H1 (cell line): ENCODE measurements around the gene TTC3. TPM values are rescaled to one million over a fixed set of nuclear protein-coding genes. Genes with fewer than 3 reads are reported as not detected.

ENCODE experiments used
- CTCF ChIA-PET: fragments of 300-600 bp; sonication (Branson Sonifier 250); formaldehyde crosslinking; loops from one replicate; lab custom pipeline; 2021; ENCODE audit not compliant: partially characterized antibody; lab: Charles Lee
- POLR2A ChIA-PET: fragments of 300-600 bp; sonication (Branson Sonifier 250); formaldehyde crosslinking; loops from one replicate; lab custom pipeline; 2021; ENCODE audit warnings: inconsistent platforms; ENCODE audit not compliant: partially characterized antibody; lab: Charles Lee
- DNase-seq, 2 experiments: peaks; one replicate each; pipeline versions ENCODE4 v3.0.0 to v3.0.0-alpha.2; 2010 to 2022; ENCODE audit warnings: low spot score in 2 of 2, low read depth in 1 of 2, mixed read lengths in 1 of 2
- FAIRE-seq: peaks from 2 replicates; lab custom pipeline; 2011; peaks lifted over from hg19 to GRCh38; lab: Jason Lieb, UNC
- H2AFZ ChIP-seq: 2 replicates; pipeline ENCODE4 v1.8.1; 2012; ENCODE audit warnings: low read length, inconsistent platforms
- H2AK5ac ChIP-seq: 2 replicates; pipeline ENCODE4 v1.6.1; 2013; ENCODE audit warnings: low read depth, low read length
- H2BK120ac ChIP-seq: replicated peaks from 2 replicates; pipeline ENCODE3; 2013; ENCODE audit warnings: low read depth, low read length, inconsistent platforms
- H2BK12ac ChIP-seq: 2 replicates; pipeline ENCODE4 v1.6.1; 2013; ENCODE audit warnings: low read depth, low read length
- H2BK15ac ChIP-seq: 2 replicates; pipeline ENCODE4 v1.6.1; 2013; ENCODE audit warnings: low read length
- H2BK20ac ChIP-seq: 2 replicates; pipeline ENCODE4 v1.6.1; 2013; ENCODE audit warnings: low read length
- H2BK5ac ChIP-seq: 2 replicates; pipeline ENCODE4 v1.6.1; 2013; ENCODE audit warnings: low read depth, low read length
- H3K14ac ChIP-seq: 2 replicates; pipeline ENCODE4 v1.6.1; 2013; ENCODE audit warnings: inconsistent platforms; ENCODE audit not compliant: insufficient read length
- H3K18ac ChIP-seq: 2 replicates; pipeline ENCODE4 v1.6.1; 2013; ENCODE audit warnings: low read length; ENCODE audit errors: extremely low read depth
- H3K23ac ChIP-seq: 2 replicates; pipeline ENCODE4 v1.6.1; 2013; ENCODE audit warnings: inconsistent platforms; ENCODE audit not compliant: insufficient read length
- H3K23me2 ChIP-seq: 2 replicates; pipeline ENCODE4 v1.6.1; 2013; ENCODE audit warnings: low read depth, low read length
- H3K27ac ChIP-seq: 2 replicates; pipeline ENCODE4 v1.6.1; 2011; ENCODE audit warnings: low read depth, low read length, inconsistent platforms
- H3K27me3 ChIP-seq, 4 experiments: replicated peaks in 1 of 4; 1 replicate in 1 of 4; 2 replicates in 3 of 4; pipeline versions ENCODE4 v1.6.1 to v1.8.1; 2011 to 2013; ENCODE audit warnings: low read length in 3 of 4, mild to moderate bottlenecking in 3 of 4, inconsistent platforms in 2 of 4, mixed read lengths in 2 of 4, moderate library complexity in 1 of 4; ENCODE audit not compliant: control insufficient read depth in 3 of 4, insufficient read depth in 3 of 4; ENCODE audit errors: extremely low read depth in 1 of 4
- H3K36me3 ChIP-seq, 4 experiments: 2 replicates each; pipeline versions ENCODE4 v1.6.1 to v1.8.1; 2011 to 2013; ENCODE audit warnings: mild to moderate bottlenecking in 4 of 4, low read length in 3 of 4, moderate library complexity in 2 of 4, control low read depth in 1 of 4, inconsistent platforms in 1 of 4; ENCODE audit not compliant: insufficient read depth in 4 of 4, control insufficient read depth in 2 of 4
- H3K4ac ChIP-seq: replicated peaks from 2 replicates; pipeline ENCODE3; 2013; ENCODE audit warnings: low read length, low read depth, mixed read lengths, inconsistent platforms; ENCODE audit not compliant: insufficient read length
- H3K4me1 ChIP-seq, 4 experiments: replicated peaks in 1 of 4; 1 replicate in 1 of 4; 2 replicates in 3 of 4; pipeline versions ENCODE4 v1.6.1 to v1.8.1; 2011 to 2013; ENCODE audit warnings: low read length in 3 of 4, inconsistent platforms in 2 of 4, mixed read lengths in 1 of 4; ENCODE audit not compliant: insufficient read depth in 4 of 4, control insufficient read depth in 3 of 4
- H3K4me2 ChIP-seq, 2 experiments: 2 replicates each; pipeline versions ENCODE4 v1.6.1 to v1.8.1; 2011 to 2013; ENCODE audit warnings: low read depth in 2 of 2, low read length in 2 of 2, control low read depth in 1 of 2, inconsistent platforms in 1 of 2, mild to moderate bottlenecking in 1 of 2; ENCODE audit not compliant: insufficient read depth in 1 of 2
- H3K4me3 ChIP-seq, 4 experiments: fragments of 200-600, 300-600 bp in 1 of 4; sonication (generic), shearing (Covaris generic), sonication (Bioruptor Twin) in 1 of 4; 2 replicates each; pipeline versions ENCODE4 v1.5.1 to v1.8.1; 2011 to 2016; ENCODE audit warnings: low read length in 4 of 4, low read depth in 3 of 4, control low read depth in 2 of 4, inconsistent platforms in 2 of 4, mild to moderate bottlenecking in 2 of 4, mixed read lengths in 1 of 4, moderate library complexity in 1 of 4; ENCODE audit not compliant: insufficient read depth in 2 of 4; ENCODE audit errors: extremely low read depth in 1 of 4
- H3K56ac ChIP-seq: replicated peaks from 2 replicates; pipeline ENCODE3; 2013; ENCODE audit warnings: low read depth, mild to moderate bottlenecking, mixed read lengths, low read length, inconsistent platforms; ENCODE audit not compliant: insufficient read length
- H3K79me1 ChIP-seq: 2 replicates; pipeline ENCODE4 v1.6.1; 2013; ENCODE audit warnings: low read depth, low read length, control low read depth
- H3K79me2 ChIP-seq, 2 experiments: 2 replicates each; pipeline versions ENCODE4 v1.6.1 to v1.8.1; 2012 to 2013; ENCODE audit warnings: low read length in 2 of 2, mild to moderate bottlenecking in 2 of 2, inconsistent platforms in 1 of 2; ENCODE audit not compliant: insufficient read depth in 2 of 2, control insufficient read depth in 1 of 2
- H3K9ac ChIP-seq, 4 experiments: replicated peaks in 1 of 4; 1 replicate in 1 of 4; 2 replicates in 3 of 4; pipeline versions ENCODE4 v1.6.1 to v1.8.1; 2011 to 2013; ENCODE audit warnings: low read depth in 3 of 4, low read length in 3 of 4, control low read depth in 2 of 4, mild to moderate bottlenecking in 2 of 4, moderate library complexity in 2 of 4, inconsistent platforms in 1 of 4; ENCODE audit errors: extremely low read depth in 1 of 4
- H3K9me3 ChIP-seq, 2 experiments: 2 replicates each; pipeline versions ENCODE4 v1.6.1 to v1.8.1; 2012 to 2013; ENCODE audit warnings: mild to moderate bottlenecking in 2 of 2, moderate library complexity in 2 of 2, control low read depth in 1 of 2, inconsistent platforms in 1 of 2, low read depth in 1 of 2, low read length in 1 of 2, mixed read lengths in 1 of 2; ENCODE audit not compliant: insufficient read depth in 2 of 2
- H4K20me1 ChIP-seq, 2 experiments: replicated peaks in 1 of 2; 2 replicates each; pipeline versions ENCODE3 to v1.8.1; 2011 to 2013; ENCODE audit warnings: inconsistent platforms in 2 of 2, low read length in 2 of 2, mild to moderate bottlenecking in 1 of 2; ENCODE audit not compliant: insufficient read depth in 2 of 2, control insufficient read depth in 1 of 2
- H4K5ac ChIP-seq: 2 replicates; pipeline ENCODE4 v1.6.1; 2013; ENCODE audit warnings: low read length, low read depth, mixed read lengths, inconsistent platforms; ENCODE audit not compliant: insufficient read length
- H4K8ac ChIP-seq: 2 replicates; pipeline ENCODE4 v1.8.0; 2013; ENCODE audit warnings: mild to moderate bottlenecking, moderate library complexity, low read length, inconsistent platforms; ENCODE audit not compliant: insufficient read depth; ENCODE audit errors: extremely low read depth
- H4K91ac ChIP-seq: replicated peaks from 2 replicates; pipeline ENCODE3; 2013; ENCODE audit warnings: low read length, mixed read lengths, inconsistent platforms; ENCODE audit not compliant: insufficient read length
- ASH2L ChIP-seq: fragments of 200-600, 300-600 bp; sonication (generic); IDR thresholded peaks from one replicate; pipeline ENCODE4 v1.7.1; 2017; ENCODE audit warnings: low read length
- CHD1 ChIP-seq: IDR thresholded peaks from 2 replicates; pipeline ENCODE4 v1.6.1; 2012; ENCODE audit warnings: low read depth, low read length, improper control_type of control experiment
- CTCF ChIP-seq, 3 experiments: IDR thresholded peaks; 1 replicate in 2 of 3; 2 replicates in 1 of 3; pipeline versions ENCODE4 v1.5.1 to v1.6.1; 2011; ENCODE audit warnings: low read length in 3 of 3, mild to moderate bottlenecking in 3 of 3, inconsistent platforms in 2 of 3, low read depth in 1 of 3, moderate library complexity in 1 of 3; ENCODE audit not compliant: insufficient read depth in 1 of 3; ENCODE audit errors: control extremely low read depth in 1 of 3
- JUN ChIP-seq: IDR thresholded peaks from 2 replicates; pipeline ENCODE4 v1.6.1; 2011; ENCODE audit warnings: low read depth, mild to moderate bottlenecking, improper control_type of control experiment, low read length
- PHF8 ChIP-seq: fragments of 200-600 bp; sonication (generic); conservative IDR thresholded peaks from 2 replicates; pipeline ENCODE4 v1.7.1; 2012; ENCODE audit warnings: low read depth, mild to moderate bottlenecking, inconsistent platforms, low read length, moderate library complexity
- RAD21 ChIP-seq, 2 experiments: IDR thresholded peaks in 1 of 2; conservative IDR thresholded peaks in 1 of 2; 2 replicates each; pipeline ENCODE4 v1.6.1; 2011; ENCODE audit warnings: low read depth in 2 of 2, low read length in 2 of 2, improper control_type of control experiment in 1 of 2, inconsistent platforms in 1 of 2, mild to moderate bottlenecking in 1 of 2, moderate library complexity in 1 of 2
- RBBP5 ChIP-seq: IDR thresholded peaks from 2 replicates; pipeline ENCODE4 v1.7.1; 2012; ENCODE audit warnings: low read depth, mild to moderate bottlenecking, inconsistent platforms, low read length, moderate library complexity, borderline replicate concordance
- SAP30 ChIP-seq: fragments of 300-600 bp; sonication (generic); IDR thresholded peaks from 2 replicates; pipeline ENCODE4 v1.7.1; 2012; ENCODE audit warnings: low read length, moderate library complexity, mild to moderate bottlenecking, inconsistent platforms; ENCODE audit not compliant: insufficient read depth, insufficient replicate concordance
- SRF ChIP-seq: IDR thresholded peaks from 2 replicates; pipeline ENCODE4 v1.6.1; 2011; ENCODE audit warnings: mild to moderate bottlenecking, low read depth, low read length, moderate library complexity
- TBP ChIP-seq: IDR thresholded peaks from 2 replicates; pipeline ENCODE4 v1.6.1; 2011; ENCODE audit warnings: low read depth, low read length, improper control_type of control experiment
- TEAD4 ChIP-seq: IDR thresholded peaks from 2 replicates; pipeline ENCODE4 v1.6.1; 2012; ENCODE audit warnings: low read depth, low read length, inconsistent platforms, mixed read lengths
- WGBS, 2 experiments: shearing (Covaris generic) in 1 of 2; methylation state at CpG; one replicate each; pipeline versions ENCODE4 v1.1.6 to v1.1.7; 2013 to 2015; ENCODE audit warnings: low lambda C conversion rate in 2 of 2, mixed read lengths in 2 of 2, inconsistent platforms in 1 of 2, low coverage in 1 of 2, missing lambda C conversion rate in 1 of 2; ENCODE audit not compliant: insufficient replicate concordance in 2 of 2, insufficient coverage in 1 of 2, insufficient read length in 1 of 2; ENCODE audit errors: extremely low coverage in 1 of 2, missing lambda C conversion rate in 1 of 2; 5-methylcytosine and 5-hydroxymethylcytosine counted together
- polyA plus RNA-seq, 7 experiments: library from polyadenylated mRNA; depleted of rRNA in 3 of 7; stranded (reverse) in 5 of 7; unstranded in 2 of 7; fragments of >200 nt in 5 of 7; fragments of 200-250 nt in 2 of 7; gene quantifications; 1 replicate in 5 of 7; 2 replicates in 1 of 7; 4 replicates in 1 of 7; pipeline versions ENCODE4 v1.2.1 to v1.2.3, GENCODE V29; 2011 to 2013; ENCODE audit warnings: missing spikeins in 2 of 7, mixed read lengths in 2 of 7
- total RNA-seq: library from RNA; stranded (reverse); fragmentation: NEBNext Ultra II Directional; extraction: Animal tissue kit (Norgen Biotek cat#: 25700); gene quantifications from 2 replicates; pipeline ENCODE4 v1.2.1, GENCODE V29; 2021

TTC3 gene
- total and polyA plus RNA-seq, 2 of the 8 experiments (the other 6 are each of a cell fraction or from before 2014, with no cell fraction given) = 11.0 to 36.2 TPM

- POLR2A ChIA-PET = interaction anchor here (0.6 to 0.8 kb wide), 2 partner anchors 9 to 116 kb away, joined by 3 read pairs; no protein-coding TSS in a partner anchor
- H3K23ac ChIP-seq = no peak overlapping the region
- H3K23me2 ChIP-seq = no peaks in the 10 kb centered on the region
- FAIRE-seq (no peak), DNase-seq (no peak)
- H3K56ac ChIP-seq = no peak overlapping the region
- H3K18ac ChIP-seq = 0 out of 2 replicates have a peak overlapping the region, but pooled peaks have one; percentile 5
- no peaks in the 10 kb centered on the region for H3K36me3 ChIP-seq
- no peak overlapping the region for H3K27ac ChIP-seq
- H2BK20ac ChIP-seq = no peak overlapping the region
- H2AFZ ChIP-seq = no peak overlapping the region
- H3K4me1 ChIP-seq = peaks cover 0 to 10% (median 5%) of the 10 kb centered on the region in 4 experiments; a peak in 5 of 7 replicates
- peak overlapping the region; percentile 14 to 23; a peak in 1 of 4 replicates for H3K4me2 ChIP-seq
- H3K27me3 ChIP-seq = peaks cover 0 to 54% (median 26%) of the 10 kb centered on the region in 4 experiments; a peak in 6 of 7 replicates
- H2AK5ac ChIP-seq = no peak overlapping the region
- H3K4ac ChIP-seq = no peak overlapping the region
- no peaks in the 10 kb centered on the region for H3K79me1 ChIP-seq
- H2BK12ac ChIP-seq = no peak overlapping the region
- H3K9me3 ChIP-seq = no peaks in the 10 kb centered on the region
- CTCF ChIA-PET = interaction anchor here (0.6 to 1.8 kb wide), 7 partner anchors 8 to 79 kb away, joined by 3 to 5 read pairs (median 3); no protein-coding TSS in a partner anchor
- WGBS, 2 experiments = 75% methylated on average over 4 of the region's 4 CpGs; no CpG with 5 or more reads in 1 of the 2 experiments
- H3K4me3 ChIP-seq = peak overlapping the region in 1 of 4 experiments; percentile 15; a peak in 1 of 8 replicates
- no peak overlapping the region for H2BK120ac ChIP-seq
- H2BK15ac ChIP-seq = no peak overlapping the region
- H4K5ac ChIP-seq = no peak overlapping the region
- H4K20me1 ChIP-seq = peaks cover 0 to 2% of the 10 kb centered on the region in 2 experiments
- no peaks in the 10 kb centered on the region for H3K79me2 ChIP-seq
- H3K14ac ChIP-seq = no peak overlapping the region
- H3K9ac ChIP-seq = no peak overlapping the region
- no peak overlapping the region for H4K91ac ChIP-seq
- H4K8ac ChIP-seq = no peak overlapping the region
- H2BK5ac ChIP-seq = no peak overlapping the region
- no peak for TF ChIP-seq CHD1
- no peak for TF ChIP-seq PHF8
- TF ChIP-seq SAP30 = no peak
- TF ChIP-seq RAD21 (IDR thresholded peaks at IDR 0.05 in 1 of 2, conservative IDR thresholded peaks at IDR 0.05 in 1 of 2; ENCODE audit: low read depth in 2 of 2, low read length in 2 of 2) = no peak
- no peak for TF ChIP-seq JUN
- TF ChIP-seq SRF = no peak
- TF ChIP-seq TEAD4 = no peak
- no peak for TF ChIP-seq ASH2L
- no peak for TF ChIP-seq TBP
- no peak for TF ChIP-seq CTCF (IDR thresholded peaks at IDR 0.05; ENCODE audit: control extremely low read depth in 1 of 3, insufficient read depth in 1 of 3, low read depth in 1 of 3, low read length in 3 of 3)
- TF ChIP-seq RBBP5 = no peak
Observed at GRCh38 chr21:37047079-37047478, 26.0 kb upstream of the TTC3 start.
